IMR-90 (cell line): ENCODE results near the gene MISP3. TPM values are rescaled to one million over a fixed set of nuclear protein-coding genes. Genes with fewer than 3 reads are reported as not detected.

Source experiments
- MAFK ChIP-seq: IDR thresholded peaks from 2 replicates; pipeline ENCODE4 v1.6.1; 2012; ENCODE audit warnings: low read depth, low read length, improper control_type of control experiment
- MAZ ChIP-seq: IDR thresholded peaks from 2 replicates; pipeline ENCODE4 v1.6.1; 2012; ENCODE audit warnings: low read depth, mild to moderate bottlenecking, low read length, improper control_type of control experiment, moderate library complexity, borderline replicate concordance
- polyA plus RNA-seq, 3 experiments: library from polyadenylated mRNA; depleted of rRNA; stranded (reverse); fragments of >200 nt; gene quantifications; 2 replicates each; pipeline ENCODE4 v1.2.3, GENCODE V29; 2012; ENCODE audit warnings: low replicate concordance in 1 of 3
- total RNA-seq: library from RNA; depleted of rRNA; stranded (reverse); fragments of >200 nt; gene quantifications from 2 replicates; pipeline ENCODE4 v1.2.3, GENCODE V29; 2012

MISP3 gene
- total and polyA plus RNA-seq, 2 of the 4 experiments (the other 2 are of a cell fraction), result under 0.01 to 0.68 TPM

DNA sequence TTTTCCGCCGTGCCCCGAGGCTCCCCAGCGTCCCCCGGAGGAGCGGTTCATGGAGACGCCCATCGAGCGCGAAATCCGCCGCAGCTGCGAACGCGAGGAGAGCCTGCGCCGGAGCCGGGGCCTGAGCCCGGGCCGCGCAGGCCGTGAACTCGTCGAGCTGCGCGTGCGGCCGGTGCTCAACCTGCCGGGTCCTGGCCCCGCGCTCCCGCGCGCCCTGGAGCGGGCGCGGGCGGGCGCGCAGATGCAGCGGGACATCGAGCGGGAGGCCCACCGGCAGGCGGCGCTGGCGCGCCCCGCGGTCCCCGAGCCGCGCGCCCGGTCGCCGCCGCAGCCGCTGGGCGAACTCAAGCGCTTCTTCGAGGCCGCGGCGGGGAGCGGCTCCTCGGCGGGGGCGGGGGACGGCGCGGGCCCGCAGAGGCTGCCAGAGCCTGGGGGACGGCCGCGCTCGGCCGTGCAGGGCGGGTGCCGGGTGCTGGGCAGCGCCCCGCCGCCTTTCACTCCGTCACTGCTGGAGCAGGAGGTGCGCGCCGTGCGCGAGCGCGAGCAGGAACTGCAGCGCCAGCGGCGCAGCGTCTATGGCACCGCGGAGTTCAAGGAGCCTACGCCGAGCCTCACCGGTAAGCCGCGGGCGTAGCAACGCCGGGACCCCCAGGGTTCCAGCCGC is 807 bp downstream of the MISP3 start (continued):
- TF ChIP-seq MAZ (peak; percentile 60; the same call in 1 of the 2 replicates), MAFK (no peak)
